ENCODE results near the gene MTFR1L. TPM values are rescaled to one million over a fixed set of nuclear protein-coding genes. Genes with fewer than 3 reads are reported as not detected.
A peak's percentile ranks its signal among the peaks of the same experiment; 100 is the strongest.

The MTFR1L gene
- total RNA-seq, 1 donor from 2014 or later: 30.6 TPM

DNA sequence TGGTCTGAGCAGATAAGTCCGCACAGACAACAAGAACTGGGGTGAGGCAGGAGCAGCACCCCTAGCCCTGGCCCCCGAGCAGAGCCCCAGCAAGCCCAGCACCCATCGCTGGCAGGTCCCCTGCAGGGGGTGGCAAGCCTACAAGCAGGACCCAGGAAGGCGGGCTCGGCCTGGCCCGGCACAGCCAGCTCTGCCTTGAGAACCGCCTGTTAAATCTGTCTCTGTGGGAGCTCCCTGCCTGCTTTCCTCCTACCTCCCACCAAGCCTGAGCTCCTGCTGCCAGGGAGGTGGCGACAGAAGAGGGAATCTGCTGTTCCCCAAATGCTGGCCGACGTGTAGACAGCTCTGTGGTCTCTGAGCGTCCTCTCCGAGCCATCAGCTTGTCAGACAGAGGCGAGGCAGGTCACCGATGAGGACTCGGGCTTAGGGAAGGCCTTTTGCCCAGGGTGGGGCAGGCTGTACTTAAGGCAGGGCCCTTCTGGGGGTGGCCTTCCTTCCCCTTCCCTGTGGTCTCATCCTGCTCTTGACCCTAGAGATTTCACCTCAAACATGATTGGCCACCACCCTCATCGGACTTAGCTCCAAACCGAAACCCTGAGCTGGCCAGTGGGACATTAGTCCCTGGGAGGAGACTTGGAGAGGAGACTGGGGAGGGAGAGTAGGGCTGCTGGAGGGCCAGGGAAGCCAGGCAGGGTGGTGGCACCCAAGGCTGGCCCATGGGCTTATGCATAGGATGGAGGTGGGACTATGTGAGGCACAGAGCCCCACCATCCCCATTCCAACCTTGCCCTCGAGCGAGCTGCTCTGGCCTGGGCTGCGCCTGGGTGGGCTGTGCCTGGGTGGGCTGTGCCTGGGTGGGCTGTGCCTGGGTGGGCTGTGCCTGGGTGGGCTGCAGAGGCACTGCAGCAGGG, 12.0 kb upstream of the MTFR1L start:
- no peak for DNase-seq (ENCODE audit: low read depth in 2 of 2)

GRCh38 chr1:25808481-25809244, 11.1 kb upstream of the MTFR1L start:
- no peak for DNase-seq (ENCODE audit: low read depth in 2 of 2)

- DNase-seq (ENCODE audit: low read depth in 2 of 2): no peak
These were observed 10.3 kb upstream of the MTFR1L start for GRCh38 chr1:25809283-25809926.

DNA sequence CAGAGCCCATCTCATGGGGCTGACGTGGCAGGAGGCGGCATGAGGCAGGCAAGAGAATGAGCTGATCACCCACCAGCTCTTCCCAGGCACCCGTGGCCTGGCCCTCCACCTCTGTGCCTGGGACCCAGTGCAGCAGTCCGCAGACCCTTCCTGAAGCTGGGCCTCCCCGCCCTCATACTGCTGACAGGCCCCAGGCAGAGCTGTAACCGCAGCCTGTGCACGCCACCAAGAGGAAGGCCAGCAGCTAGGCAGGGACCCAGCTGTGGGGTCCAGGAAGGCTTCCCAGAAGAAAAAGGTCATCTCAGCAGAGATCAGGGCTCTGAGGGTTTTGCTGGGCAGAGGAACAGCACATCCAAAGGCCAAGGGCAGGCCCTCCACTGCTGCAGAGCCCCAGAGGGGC, 9.8 kb upstream of the MTFR1L start:
- DNase-seq (ENCODE audit: low read depth in 2 of 2): no peak

- DNase-seq (ENCODE audit: low read depth in 2 of 2): peak; percentile 49 to 71
These were observed 9.1 kb upstream of the MTFR1L start for GRCh38 chr1:25810341-25811299.

GRCh38 chr1:25811384-25812082, 8.2 kb upstream of the MTFR1L start:
- no peak for DNase-seq (ENCODE audit: low read depth in 2 of 2)

DNA sequence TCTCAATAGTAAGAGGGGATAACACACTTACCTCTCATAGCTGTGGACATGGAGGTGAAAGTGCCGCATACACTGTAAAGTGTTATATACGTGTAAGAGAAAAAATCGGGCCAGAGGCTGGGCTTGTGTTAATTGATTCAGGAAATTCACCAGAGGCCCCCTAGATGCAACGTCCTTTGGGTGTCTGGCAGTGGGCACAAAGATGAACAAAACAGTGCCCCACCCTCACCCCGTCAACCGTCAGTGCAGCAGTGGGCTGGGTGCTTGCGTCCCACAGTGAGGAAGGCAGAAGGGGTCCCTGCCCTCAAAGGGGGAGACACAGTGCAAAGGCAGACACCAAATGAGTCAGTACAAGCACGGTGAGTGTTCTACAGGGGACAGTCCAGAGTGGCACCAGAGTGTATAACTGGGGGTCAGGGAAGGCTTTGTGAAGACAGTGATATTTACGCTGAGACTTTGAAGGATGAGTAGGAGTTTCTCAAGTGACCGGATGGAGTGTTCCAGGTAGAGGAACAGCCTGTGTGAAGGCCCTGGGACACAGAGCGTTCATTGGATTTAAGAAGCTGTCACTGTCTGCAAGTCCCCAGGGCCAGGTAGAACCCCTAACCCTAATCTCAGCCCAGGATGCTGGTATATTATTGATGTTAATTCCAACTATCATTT, 6.6 kb upstream of the MTFR1L start:
- no peak for DNase-seq (ENCODE audit: low read depth in 2 of 2)

- no peak for DNase-seq (ENCODE audit: low read depth in 2 of 2)
These were observed 5.9 kb upstream of the MTFR1L start for GRCh38 chr1:25813734-25814471.

GRCh38 chr1:25814549-25815087, 5.1 kb upstream of the MTFR1L start:
- DNase-seq (ENCODE audit: low read depth in 2 of 2): no peak

DNA sequence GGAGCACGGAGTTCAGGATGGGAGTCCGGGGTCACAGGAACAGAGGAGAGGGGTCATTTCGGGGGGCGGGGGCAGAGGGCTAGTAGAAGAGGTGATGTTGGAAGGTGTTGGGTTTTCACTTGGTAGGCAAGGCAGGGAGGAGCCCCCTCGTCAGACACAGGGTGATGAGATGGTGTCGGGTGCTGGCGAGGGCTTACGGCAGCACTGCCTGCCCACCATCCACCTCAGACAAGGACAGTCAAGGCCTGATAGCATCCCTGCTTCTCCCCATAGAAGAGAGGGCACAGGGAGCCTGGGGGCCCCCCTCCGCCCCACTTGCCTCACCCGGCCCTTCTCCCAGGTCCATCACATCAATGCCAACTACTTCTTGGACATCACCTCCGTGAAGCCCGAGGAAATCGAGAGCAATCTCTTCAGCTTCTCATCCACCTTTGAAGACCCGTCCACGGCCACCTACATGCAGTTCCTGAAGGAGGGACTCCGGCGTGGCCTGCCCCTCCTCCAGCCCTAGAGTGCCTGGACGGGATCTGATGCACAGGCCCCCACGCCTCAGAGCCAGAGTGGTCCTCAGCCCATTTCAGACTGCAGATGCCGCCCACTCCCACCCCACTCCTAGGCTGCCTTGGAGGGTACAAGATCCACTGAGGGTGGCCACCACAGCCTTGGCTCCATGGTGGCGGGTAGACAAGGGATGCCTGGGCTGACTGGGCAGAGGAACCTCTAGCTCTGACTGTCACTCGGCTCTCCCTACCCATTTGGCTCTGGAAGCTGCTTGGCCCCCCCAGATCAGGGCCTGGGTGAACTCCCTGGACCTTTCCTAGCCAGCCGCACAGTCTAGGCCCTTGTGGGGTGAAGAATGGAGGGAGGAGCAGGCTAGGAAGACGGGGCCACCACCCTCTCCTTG, 4.3 kb upstream of the MTFR1L start:
- DNase-seq (ENCODE audit: low read depth in 2 of 2): no peak

DNA sequence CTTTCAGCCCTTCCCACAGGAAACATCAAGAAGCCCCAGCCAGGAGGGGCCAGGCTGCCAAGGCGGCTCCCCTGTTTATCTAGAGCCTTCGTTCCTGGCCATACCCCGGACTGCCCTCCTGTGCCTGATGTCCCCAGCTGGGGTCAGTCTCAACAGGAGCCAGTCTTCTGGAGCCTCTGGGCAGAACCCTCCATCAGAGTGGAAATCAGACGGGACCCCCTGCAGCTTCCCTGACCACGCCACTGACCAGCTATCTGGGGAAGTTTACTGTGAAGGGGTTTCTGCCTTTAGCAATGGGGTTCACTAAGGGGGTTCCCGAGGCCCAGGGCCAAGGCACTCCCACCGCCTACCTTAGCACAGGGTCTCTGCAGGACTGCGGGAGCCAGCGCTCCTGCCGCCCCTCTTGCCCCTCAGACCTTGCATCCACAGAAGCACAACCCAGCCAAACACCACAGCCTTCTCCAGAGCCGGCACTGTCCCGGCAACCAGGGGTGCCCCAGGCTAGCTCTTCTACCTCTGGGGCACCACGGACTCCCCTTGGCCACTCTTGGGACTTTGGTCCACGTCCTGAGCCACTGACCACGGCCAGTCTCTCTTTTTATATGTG, 3.5 kb upstream of the MTFR1L start:
- no peak for DNase-seq (ENCODE audit: low read depth in 2 of 2)

DNA sequence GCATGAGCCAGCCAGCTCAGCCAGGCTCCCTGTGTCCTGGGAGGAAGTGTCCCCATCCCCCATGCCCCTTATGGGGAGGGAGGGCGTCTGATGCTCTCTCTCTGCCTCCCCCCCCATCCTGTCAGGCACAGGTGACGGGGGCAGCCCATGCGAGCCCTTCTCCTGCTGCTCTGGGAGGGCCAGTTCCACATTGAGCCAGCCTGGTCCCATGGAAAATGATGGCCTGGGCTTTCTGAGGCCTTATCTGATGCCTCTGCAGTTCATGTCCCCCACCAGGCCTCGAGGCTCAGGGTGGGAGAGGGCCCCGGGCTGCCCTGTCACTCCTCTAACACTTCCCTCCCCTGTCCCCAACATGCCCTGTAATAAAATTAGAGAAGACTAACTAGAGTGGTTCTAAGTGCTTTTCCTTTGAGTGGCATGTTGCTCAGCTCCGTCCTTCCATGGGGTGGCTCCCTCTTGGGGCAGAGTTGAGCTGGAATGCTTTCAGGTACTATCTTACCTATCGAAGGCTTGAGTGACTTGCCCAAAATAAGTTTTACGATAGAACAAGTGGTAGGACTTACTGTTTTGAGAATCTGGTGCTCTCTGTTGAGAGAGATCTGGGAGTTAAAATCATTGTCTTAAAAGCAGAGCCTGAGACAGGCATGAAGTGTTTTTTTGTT, 1.8 kb upstream of the MTFR1L start:
- no peak for DNase-seq (ENCODE audit: low read depth in 2 of 2)

GRCh38 chr1:25818569-25818968, 1.2 kb upstream of the MTFR1L start:
- no peak for DNase-seq (ENCODE audit: low read depth in 2 of 2)

DNA sequence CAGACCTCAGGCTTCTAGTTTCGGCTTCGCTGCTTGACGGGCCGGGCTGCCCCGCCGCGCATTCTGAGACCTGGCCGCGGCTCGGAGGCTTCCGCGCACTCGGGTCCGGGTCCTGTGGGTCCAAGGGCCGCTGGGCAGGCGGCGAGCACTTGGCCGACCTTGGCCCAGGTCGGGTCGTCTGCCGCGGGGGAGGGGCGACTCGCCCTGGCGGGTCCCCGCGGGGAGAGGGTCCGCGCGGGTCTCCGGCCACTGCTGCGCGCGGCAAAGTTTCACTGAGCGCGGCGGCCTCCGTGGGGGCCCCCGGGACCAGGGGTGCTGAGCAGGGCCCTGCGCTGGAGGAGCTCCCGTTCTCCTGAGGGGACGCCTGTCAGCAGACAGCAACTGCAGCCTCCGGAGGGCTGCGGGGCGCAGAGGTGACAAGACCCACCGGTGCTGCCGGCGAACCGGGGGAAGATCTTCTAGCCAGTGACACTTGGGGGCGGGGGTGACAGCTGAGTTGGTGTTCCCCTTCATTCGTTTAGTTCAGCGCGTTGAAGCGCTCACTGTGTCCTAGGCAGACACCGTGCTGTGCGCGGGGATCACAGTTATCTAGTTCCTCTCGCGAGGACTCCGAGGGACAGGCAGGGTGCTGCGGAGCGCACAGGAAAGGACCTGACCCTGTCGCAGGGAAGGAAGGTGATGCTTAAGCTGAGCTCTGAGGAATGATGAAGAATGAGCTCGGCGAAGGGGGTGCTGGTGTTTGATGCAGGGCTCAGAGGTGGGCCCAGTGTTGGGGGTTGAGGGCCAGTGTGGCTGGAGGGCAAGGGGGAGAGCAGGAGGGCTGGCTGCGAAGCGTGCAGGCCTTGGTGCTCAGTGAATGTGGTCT, 725 bp downstream of the MTFR1L start:
- DNase-seq (ENCODE audit: low read depth in 2 of 2): peak; percentile 61 to 64

DNA sequence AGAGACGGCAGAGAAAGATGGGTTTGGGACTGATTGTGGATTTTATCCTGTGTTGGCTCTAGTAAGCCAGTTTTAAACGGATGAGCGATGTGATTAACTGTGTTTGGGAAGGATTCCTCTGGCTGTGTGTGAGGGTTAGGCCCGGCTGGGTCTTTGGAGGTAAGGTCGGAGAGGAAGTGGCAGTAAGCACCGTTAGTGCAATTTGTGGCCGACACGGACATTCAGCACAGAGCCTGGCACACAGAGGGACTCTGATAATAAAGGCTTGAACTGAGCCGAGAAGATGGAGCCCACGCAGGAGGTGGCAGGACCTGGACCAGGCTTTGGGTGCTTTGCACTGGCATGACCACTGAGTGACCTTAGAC, 1.3 kb downstream of the MTFR1L start:
- DNase-seq (ENCODE audit: low read depth in 2 of 2): no peak

DNA sequence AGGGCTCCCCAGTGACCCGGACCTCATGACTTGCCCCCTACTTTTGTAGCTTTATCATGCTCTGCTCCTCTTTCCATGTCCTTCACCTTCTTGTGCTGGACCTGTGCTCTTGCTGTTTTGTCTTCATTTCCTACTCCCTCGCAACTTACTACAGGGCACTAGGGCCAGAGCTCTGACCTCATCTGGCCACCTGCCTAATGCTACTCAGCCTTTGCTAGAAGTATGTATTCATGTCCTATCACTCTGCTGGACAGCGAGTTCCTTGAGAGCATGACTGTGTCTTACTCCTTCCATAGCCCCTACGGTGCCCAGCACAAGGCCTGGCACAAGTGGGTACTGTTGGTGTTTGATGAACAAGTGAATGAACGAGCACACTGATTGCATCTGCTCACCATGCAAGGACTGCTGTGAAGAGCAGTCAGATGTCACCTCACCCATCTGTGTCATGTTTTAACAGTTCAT, 1.9 kb downstream of the MTFR1L start:
- peak; percentile 18 to 38 for DNase-seq (ENCODE audit: low read depth in 2 of 2)
